NCI-H1436 (cell line): ENCODE data around the gene OSR1.

ENCODE experiments used
- DNase-seq: peaks from one replicate; lab custom pipeline; 2025; lab: John Stamatoyannopoulos, UW

OSR1 gene

DNA sequence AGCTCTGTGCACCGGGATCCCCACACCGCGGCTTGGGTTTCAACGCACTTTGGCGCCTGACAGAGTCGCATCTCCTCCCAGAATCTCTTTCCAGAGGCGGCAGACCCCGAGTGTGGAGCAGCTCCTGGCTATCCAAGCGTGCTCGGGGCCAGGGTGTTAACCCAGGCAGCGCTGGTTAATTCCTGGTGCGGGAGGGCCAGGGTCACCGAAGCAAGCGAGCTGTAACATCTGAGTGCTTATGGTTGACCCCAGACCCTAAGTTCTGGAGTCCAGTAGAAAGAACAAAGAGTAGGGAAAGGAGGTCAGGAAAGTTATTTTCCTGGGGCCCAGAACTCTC, 566 bp upstream of the OSR1 start:
- DNase-seq, result no peak

DNA sequence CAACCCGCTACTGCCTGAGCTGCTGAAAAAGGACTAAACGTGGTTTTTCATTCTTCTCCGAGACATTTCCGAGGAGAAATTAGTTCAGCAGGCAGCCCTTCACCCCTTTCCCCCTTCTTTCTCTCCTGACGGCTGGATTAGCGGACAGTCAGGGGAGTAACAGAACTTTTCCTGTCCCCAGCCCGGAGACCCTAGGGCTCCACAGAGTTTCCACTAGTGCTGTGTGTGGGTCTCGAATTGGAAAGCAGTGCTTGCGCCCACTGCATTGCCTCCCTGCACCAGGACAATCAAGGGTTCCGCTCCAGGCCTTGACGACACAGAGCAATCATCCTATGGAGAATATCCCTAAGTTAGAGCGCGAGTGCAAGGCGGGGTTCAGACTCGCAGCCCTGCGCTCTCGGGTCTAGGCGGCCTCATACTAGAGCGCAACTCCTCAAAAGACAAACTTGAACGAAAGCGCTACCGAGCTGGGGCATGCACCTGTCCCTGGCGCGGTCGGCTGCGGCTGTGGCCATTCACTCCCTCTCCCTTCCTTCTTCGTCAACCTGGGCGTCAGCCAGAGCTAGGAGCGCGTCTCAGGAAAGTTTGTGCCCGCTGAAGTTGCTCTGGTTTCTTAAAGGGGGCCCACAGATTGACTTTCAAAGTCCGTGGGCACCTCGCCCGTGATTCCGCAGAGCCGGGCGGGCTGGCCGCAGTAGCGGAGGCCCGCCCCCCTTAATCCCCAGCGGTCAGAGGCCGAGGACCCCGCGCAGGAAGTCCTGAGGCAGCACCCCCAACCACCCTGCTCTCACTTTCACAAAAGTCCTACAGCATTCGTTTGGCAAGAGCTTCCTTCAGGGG, 801 bp downstream of the OSR1 start:
- no peak for DNase-seq

DNA sequence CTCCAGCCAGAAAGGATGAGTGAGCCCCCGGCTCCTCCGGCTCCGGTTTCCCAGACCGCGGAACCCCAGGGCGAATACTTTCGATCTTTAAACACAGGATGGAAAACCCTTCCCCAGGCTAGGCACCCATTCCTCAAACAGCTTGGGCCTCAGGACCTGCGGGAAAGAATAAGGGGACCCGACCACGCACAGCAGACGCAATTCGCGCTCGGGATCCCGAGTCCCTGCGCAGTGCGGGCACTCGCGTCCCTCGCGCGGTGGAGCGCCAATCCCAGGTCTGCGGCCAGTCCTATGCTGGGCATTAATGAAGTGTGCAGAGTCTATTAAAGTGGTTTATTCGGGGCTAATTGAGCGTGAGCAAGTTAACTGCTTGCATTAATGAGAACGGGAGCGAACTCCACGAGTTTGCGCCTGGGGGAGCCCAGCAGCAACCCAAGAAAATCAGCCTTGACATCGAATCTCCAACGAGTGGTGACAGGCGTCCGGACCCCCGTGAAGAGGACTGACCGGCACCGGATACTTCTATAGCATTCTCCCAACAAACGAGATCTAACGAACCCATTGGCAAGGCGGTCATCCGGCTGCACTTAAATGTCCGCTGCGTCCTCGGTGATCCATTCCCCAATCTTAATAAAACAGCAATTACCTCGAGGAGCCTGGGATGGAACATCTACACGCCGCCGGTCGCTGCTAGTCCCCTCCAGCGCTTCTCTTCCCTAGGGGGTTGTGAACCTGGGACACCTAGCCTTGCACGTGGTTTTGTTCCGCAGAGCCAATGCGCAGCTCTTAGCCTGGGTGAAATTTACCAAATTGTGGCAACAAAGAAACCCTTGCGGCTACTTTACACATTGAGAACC, 1.6 kb downstream of the OSR1 start:
- no peak for DNase-seq

DNA sequence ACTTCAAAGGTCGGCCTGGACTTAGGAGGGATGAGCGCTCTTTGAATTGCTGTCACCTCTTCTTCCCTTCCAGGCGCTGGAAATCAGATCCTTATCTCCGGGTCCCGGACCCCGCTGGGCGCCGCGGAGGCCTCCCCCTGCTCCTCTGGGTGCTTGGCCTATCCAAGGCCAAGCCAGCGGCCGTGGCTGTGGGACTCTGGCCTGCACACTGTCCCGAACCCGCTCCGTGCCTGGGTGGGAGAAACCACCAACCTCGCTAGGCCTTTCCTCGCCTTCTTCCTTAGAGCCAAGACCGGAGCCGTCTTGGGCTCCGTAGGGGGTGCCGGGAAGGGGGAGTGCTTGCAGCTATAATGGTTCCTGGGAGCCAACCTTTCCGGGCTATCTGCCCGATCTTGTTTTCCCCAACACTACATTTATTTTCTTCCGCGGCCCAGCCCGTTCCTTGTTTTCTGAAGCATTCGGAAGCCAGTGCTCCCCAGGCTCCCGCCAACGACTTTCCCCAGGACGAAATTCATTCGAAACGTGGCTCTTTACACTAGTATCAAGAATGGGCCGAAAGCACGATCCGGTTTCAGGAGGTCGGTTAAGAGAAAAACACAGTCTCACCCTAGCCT, 2.4 kb downstream of the OSR1 start:
- no peak for DNase-seq

DNA sequence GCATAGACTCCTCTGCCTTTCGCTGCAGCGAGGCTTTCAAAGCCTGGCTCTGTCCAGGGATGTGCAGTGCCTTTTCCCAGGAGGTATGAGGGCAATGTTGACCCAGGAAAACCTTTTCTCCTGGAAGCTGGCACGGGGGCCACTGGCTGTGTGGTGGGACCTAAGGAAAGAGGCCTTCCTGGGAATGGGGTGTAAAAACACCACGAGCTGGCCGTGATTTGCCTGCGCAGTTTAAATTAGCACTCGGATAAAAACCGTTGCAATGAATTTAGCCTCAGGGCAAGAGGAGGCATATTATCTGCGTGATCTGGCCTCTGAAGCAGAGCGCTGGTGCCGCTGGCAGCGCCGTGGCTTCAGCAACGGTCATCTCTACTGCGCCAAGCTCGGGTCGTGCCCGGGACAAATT, 3.0 kb downstream of the OSR1 start:
- DNase-seq, result no peak

DNA sequence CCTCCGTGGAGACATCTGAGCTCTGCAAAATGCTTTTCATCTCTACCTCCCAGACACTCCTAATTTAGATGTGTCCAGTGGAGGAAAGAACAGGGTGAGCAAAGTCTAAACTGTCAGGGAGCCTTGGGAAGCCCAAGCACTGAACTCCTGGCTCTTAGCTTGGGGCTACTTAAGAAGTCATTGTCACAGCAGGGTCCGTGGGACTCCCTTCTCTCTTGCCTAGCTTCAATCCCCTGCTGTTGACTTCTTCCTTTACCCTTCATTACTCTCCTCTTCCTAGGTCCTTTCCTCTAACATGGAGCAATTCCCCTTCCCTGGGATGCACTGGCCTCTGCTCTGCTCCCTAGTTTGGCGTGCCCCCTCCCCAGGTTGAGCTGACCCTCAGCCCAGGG, 3.4 kb downstream of the OSR1 start:
- DNase-seq, result no peak

DNA sequence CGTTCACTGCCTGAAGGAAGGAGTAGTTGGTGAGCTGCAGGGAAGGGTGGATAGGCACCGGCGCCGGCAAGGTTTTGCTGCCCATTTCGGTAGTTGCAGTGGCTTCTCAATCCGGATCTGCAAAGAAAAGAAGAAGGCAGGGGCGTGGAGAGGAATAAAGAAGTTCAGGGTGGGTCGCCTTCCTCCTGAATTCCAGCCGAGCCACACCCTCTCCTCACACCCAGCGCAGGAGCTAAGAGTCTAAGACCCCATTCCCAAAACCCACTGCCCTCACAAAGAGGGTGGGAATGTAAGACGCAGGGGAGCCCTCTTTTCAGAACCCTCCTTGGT, 4.7 kb downstream of the OSR1 start:
- no peak for DNase-seq

DNA sequence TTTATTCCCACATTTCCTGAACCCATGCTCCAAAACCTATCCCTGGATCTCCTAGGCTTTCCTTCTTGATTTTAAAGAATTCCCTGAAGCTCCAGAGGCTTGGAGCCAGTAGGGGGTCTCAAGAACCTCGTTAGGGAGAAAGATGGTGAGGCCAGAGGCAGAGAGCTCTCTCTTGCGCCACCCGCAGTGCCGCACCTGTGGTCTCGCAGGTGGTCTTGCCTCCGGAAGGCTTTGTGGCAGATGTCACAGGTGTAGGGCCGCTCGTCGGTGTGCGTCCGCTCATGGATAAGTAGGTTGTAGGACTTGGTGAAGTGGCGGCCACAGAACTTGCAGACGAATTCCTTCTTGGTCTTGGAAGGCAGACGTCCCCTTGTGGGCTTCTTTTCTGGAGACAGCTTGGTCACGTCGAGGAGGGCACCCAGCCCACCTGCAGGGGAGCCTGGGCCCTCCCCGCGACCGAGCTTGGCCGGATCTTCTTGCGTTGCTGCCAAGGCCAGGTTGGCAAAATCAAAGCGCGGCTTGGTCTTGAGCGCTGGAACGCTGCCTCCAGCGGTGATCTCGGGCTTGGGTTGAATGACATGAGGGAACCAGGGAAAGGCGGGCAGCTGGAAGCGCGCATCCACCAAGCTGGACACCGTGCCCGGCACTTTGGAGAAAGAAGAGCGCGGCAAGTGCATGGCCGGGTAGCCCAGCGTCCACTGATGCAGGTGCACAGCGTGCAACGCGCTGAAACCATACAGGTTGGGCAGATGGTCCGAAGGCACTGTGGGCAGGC, 5.3 kb downstream of the OSR1 start:
- no peak for DNase-seq

DNA sequence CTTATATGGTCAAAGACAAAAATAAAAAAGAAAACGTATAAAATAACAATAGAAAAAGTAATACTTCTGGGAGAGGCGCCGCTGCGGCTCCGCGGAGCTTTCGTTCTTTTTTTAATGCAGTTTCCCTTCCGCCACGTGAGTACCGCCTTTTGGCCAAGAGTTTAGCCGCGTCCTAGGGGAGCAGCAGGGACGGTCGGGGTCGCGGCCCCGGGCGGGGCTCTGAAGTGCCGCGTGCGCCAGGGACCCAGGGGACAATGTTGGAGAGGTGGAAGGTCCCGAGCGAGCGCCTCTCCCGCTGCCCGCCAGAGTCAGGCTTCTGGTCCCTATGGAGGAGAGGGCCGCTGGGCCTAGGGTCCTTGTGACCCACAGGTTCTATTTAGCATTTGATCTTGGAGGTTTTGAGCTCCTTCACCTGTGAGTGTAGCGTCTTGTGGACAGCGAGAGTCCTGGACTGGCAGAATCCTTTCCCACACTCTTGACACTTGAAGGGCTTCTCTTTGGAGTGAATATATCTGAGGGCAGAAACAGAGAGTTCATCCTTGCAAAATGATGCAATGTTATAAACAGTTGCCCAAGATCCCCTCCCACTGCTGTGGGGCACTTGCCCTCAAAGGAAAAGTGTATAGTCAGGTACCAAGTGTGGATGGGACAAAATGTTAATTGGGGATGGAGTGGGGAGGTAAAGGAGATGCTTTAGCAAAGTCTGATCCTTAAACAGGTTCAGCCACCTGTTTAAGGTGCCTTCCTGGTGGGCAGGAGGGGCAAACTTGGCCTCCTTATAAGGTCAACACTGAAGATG, 6.3 kb downstream of the OSR1 start:
- no peak for DNase-seq

DNA sequence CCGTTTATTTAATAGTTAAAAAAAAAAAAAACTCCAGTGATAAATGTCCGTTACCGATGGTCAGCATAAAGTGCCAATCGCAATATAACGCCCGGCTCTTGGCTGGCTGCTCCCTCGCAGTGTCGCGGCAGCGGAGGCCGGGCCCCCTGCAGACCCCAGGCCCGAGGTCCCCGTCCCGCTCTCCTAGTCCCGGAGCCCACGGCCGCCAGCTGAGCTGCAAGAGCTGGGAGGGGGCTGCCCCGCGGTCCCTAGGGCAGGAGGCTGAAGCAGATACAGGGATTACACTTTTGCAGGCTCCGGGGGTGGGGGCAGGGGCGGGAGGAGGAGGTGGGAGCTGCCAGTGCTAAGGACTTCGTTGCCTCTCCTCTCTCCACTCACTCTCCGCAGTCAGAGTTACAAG, 6.9 kb downstream of the OSR1 start:
- DNase-seq, result no peak

DNA sequence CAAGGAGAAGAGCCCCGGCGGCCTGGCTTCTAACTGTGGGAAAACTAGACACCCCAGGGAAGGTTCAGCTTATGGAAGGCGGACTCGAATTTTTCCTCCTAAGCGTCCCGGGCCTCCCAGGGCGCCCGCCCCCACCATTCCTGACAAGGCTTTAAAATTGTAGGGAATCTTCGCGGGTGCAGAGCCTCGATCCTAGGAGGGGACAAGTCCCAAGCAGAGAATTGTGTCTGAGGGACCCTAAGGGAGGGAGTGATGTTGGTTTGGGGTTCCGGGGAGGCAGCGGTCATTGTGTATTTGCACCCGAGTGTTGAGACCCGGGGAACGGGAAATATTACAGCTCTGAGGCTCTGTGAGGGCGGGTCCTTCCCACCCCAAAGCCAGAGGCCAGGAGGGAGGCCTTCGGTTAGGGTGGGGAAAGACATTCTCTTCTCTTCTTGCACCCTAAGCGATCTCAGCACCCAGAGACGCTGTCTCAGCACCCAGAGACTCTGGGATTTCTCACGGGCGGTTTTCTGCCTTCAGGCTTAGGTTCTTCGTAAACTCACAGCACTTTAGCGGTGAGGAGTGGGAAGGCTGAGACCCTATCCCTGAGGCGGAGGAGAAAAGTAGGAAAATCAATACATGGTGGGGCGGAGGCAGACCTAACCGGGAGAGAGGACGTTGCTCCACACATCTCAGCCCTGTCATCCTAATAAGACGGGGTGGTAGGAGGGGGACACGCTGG, 7.6 kb downstream of the OSR1 start:
- DNase-seq, result no peak

DNA sequence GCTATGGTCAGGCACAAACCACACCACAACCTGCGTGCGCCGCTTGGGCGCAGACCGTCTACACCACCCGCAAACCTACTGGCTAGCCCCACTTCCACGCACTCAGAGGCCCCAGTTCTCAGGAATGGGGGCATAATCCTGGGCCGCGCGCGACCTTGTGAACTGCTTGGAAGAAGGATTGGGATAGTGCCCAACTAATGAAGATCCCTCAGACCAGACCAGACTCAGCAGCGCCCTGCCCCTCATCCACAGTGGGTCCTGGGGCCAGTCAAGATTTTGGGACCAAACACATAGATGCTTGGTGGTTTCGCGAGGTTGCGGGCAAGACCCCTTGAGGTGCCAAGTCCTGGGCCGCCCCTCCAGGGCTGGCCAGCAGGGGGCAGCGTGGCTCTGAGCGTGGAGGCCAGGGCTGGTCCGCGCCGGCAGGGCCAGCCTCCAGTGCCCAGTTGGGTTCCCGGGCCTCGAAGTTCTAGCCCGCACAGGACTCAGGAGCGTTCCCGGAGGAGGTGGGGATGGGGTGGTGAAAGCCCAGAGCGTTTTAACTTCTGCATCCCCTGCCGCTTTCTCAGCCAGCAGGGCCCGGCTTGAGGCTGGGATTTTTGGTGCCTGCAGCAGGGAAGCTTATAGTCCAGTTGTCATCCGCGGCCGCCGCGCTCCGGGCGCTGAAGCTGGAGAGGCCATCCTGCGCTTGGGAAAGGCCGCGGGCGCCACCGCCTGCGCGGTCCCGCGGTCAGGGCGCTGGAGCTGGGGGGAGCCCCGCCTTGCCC, 8.3 kb downstream of the OSR1 start:
- DNase-seq, result no peak

DNA sequence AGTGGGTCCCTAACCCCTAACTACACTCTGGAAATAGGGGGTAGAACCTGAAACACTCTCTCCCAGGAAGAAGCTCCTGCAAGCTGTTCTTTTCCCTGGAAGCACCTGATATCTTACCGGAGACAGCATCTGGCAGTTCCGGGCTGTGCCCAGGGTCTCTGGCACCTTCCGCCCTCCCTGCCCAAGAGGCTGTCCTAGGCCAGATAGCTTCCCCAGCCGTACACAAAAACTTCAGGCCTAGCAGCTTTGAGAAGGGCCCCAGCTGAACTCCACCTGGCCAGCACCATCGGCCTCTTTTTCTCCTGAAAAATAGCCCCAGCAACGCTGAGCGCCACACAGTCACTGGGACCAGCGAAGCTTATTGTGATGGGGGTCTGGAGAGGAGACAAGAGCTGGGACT, 9.7 kb downstream of the OSR1 start:
- DNase-seq, result no peak

DNA sequence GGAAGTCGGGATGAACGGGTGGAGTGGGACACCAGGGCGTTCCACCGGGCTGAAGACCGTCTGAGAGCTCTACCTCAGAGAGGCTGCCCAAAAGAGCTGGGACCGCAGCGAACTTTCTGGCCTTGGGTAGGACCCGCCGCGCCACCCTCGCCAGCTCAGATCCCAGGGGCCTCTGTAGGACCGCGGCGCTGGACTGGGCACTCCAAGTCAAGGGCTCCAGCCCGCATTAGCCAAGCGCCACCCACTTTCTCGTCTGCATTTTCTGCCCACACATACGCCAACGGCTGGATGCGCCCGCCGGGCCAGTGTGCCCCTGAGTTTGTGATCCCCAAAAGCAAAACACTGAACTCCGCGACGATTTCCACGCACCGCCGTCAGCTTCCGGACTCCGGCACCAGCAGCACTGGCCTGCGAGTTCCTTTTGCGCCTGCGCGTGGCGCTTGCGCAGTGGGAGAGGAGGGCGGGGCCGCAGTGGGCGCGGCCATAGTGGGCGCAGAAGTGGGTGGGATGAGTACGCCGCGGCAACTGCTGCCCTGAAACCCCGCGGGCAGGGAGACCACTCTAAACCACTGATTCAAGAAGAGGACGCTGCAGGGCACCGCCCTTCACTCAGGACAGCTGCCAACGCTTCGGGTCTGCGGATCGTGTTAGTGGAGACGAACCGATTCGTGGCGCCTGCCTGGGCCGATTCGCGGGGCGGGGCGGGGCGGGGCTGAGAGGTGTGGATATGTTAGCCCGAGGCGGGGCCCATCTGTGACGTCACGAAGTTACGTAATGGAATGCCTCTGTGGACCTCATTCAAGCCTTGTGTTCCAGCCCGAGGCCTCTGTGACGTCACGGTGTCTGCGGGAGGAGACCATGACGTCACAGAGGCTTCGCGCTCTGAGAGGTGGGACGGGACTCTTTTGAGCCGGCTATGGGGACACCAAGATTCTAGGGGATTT, 10.5 kb downstream of the OSR1 start:
- peak; percentile 83 for DNase-seq

DNA sequence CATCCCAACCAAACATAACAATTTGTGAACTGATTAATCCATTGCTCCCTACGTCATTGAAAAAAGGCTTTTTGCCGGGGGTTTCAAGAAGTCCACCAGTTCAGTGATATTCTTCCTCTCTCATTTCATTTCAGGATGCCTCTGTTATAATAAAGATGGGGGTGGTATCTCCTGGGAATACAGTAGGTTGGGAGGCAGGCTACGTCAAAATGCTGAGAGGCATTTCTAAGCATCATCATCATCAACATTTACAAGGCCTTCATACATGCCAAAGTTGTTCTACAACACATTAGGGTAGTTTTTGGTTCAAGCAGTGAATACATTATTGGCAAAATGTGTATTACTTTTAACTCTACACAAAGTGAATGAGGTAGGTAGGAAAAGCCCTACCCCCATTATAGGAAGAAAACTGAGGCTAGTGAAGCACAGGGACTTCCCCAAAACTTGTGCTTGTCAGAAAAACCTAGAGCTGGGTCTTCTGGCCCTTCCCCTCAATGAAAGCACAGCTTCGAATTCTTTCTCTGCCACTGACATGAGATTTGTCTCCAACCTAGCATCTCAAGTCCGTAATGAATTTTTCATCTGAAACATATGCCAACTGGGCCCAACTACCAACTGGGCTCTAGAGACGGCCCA, 11.3 kb downstream of the OSR1 start:
- DNase-seq, result no peak

DNA sequence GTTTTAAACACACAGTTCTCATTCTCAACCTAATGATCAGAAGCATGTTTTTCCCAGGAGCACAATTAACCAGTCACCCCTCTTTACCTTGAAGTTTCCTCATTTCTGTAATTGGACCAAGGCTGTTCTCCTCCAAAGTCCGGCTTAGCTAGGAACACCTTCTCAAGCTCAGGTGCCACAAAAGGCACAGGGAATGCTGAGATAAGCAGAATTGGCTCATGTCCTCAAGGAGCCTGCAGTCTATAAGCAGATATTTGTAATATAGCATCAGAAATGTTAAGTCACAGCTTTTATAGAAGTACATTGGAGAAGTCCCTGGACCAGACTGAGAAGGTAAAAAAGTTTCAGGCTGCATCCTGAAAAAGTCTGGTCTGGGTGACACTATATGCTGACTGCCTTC, 20.7 kb downstream of the OSR1 start:
- no peak for DNase-seq

DNA sequence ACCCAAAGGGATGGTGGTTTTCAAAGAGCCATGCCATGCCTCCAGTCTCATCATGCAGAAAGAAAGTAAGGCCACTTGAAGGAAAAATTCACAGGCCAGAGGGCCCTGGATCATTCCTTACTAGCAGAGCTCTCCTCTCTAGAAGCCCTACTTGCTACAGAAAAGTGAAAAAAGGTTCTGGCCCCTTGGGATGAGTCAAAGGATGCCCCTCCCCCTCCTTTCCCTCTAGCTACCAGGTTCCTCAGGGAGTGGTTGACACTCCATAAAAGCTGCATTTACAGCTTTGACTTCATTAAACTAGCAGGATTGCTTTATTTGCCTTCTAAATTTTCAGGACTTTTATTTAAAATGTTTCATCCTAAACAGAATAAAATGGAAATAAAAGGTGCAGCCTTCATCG, 21.2 kb downstream of the OSR1 start:
- DNase-seq, result no peak

DNA sequence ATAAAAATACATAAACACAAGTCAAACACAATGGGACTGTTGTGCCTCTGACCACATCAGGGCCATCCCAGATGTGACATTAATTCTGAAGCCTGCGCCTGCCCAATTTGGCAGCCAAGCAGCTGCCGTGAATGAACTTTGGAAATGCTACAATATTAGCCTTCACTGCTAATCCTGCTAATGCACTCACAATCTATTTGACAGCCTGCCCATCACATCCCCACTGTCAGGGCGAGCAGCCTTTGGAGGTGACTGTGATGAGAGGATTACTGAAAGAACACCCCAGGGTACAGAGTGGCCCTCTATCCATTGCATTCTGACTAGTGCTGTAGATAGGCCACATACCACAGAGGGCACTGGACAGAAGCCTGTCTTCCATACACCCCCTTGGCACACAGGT, 21.6 kb downstream of the OSR1 start:
- no peak for DNase-seq

DNA sequence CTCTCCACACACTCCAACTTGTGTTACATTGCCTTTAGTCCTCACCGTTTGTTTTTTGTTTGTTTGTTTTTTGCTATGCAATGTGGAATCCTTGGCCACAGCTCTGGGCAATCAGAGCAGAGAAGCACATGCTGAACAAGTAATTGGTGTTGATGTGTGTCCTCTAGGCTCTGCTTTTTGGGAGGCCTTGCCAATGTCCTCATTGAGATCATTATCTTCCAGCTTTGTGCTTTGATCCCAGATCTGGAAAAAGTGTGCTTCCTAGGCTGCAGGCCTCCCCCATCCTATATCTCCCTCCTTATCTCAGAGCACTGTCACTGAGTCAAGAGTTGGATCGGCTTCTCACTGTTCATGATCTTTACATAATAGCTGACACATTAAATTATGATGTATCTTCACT, 25.9 kb downstream of the OSR1 start:
- DNase-seq, result no peak
